Ammon's horn (tissue), 1 donor: ENCODE data around the gene KLHDC3.
"Not testable (repeated sequence)": the region's sequence is repeated elsewhere in the genome, so short reads cannot be mapped to it uniquely, and the experiment has no call there.

ENCODE experiments used
- DNase-seq: peaks from one replicate; pipeline ENCODE4 v3.0.0-alpha.2; 2016; ENCODE audit warnings: low spot score

Gene KLHDC3

GRCh38 chr6:42988486-42989020 lies 25.5 kb upstream of the KLHDC3 start:
- DNase-seq, result no peak

- DNase-seq, result no peak
Measured at GRCh38 chr6:42989923-42990322, 24.1 kb upstream of the KLHDC3 start.

GRCh38 chr6:42993445-42993844 lies 20.6 kb upstream of the KLHDC3 start:
- no peak for DNase-seq

GRCh38 chr6:42996513-42996912 lies 17.5 kb upstream of the KLHDC3 start:
- no peak for DNase-seq

GRCh38 chr6:42998205-42998604 lies 15.8 kb upstream of the KLHDC3 start:
- DNase-seq, result not testable (repeated sequence)

GRCh38 chr6:43001843-43002242 lies 12.2 kb upstream of the KLHDC3 start:
- DNase-seq, result no peak

- DNase-seq, result no peak
Measured at GRCh38 chr6:43005844-43006243, 8.2 kb upstream of the KLHDC3 start.

- no peak for DNase-seq
Measured at GRCh38 chr6:43006251-43006650, 7.8 kb upstream of the KLHDC3 start.

- DNase-seq, result no peak
Measured at GRCh38 chr6:43007126-43007525, 6.9 kb upstream of the KLHDC3 start.

GRCh38 chr6:43009124-43009523 lies 4.9 kb upstream of the KLHDC3 start:
- peak; percentile 40 for DNase-seq

- DNase-seq, result no peak
Measured at GRCh38 chr6:43011207-43011606, 2.8 kb upstream of the KLHDC3 start.

- DNase-seq, result no peak
Measured at GRCh38 chr6:43012364-43012763, 1.7 kb upstream of the KLHDC3 start.

- DNase-seq, result peak; percentile 25
Measured at GRCh38 chr6:43013097-43013842, 779 bp upstream of the KLHDC3 start.

- DNase-seq, result no peak
Measured at GRCh38 chr6:43014434-43014909, 423 bp downstream of the KLHDC3 start.

- DNase-seq, result no peak
Measured at GRCh38 chr6:43016176-43016942, 2.3 kb downstream of the KLHDC3 start.

- no peak for DNase-seq
Measured at GRCh38 chr6:43016943-43017334, 2.9 kb downstream of the KLHDC3 start.

- DNase-seq, result no peak
Measured at GRCh38 chr6:43019152-43019551, 5.1 kb downstream of the KLHDC3 start.

- DNase-seq, result no peak
Measured at GRCh38 chr6:43020052-43020705, 6.1 kb downstream of the KLHDC3 start.

GRCh38 chr6:43020847-43021246 lies 6.8 kb downstream of the KLHDC3 start:
- DNase-seq, result no peak

- DNase-seq, result peak; percentile 79
Measured at GRCh38 chr6:43021270-43022047, 7.4 kb downstream of the KLHDC3 start, which contains the start of gene RRP36. Gene RRP36 (plus strand): TSS chr6:43021623. CDS start chr6:43021655, 32 bp downstream.

- DNase-seq, result no peak
Measured at GRCh38 chr6:43024436-43024835, 10.4 kb downstream of the KLHDC3 start.

GRCh38 chr6:43026365-43026764 lies 12.3 kb downstream of the KLHDC3 start:
- no peak for DNase-seq
